GM12874 (cell line): ENCODE measurements around the gene SMIM1.

Source experiments
- CTCF ChIP-seq: IDR thresholded peaks from 2 replicates; pipeline ENCODE4 v1.5.1; 2011; ENCODE audit warnings: low read depth, mild to moderate bottlenecking, control low read depth, low read length, moderate library complexity; ENCODE audit not compliant: insufficient read depth

Gene SMIM1

GRCh38 chr1:3752400-3752945 lies 20.1 kb upstream of the SMIM1 start, which contains the start of gene CCDC27:
CCDC27 (plus strand) TSS chr1:3752450; CDS start chr1:3752482, 32 bp downstream.
- no peak for TF ChIP-seq CTCF

- no peak for TF ChIP-seq CTCF
Observed at GRCh38 chr1:3753656-3754454, 18.7 kb upstream of the SMIM1 start.

- TF ChIP-seq CTCF: no peak
Observed at GRCh38 chr1:3756394-3756793, 16.2 kb upstream of the SMIM1 start.

- no peak for TF ChIP-seq CTCF
Observed at GRCh38 chr1:3759164-3759563, 13.4 kb upstream of the SMIM1 start.

- no peak for TF ChIP-seq CTCF
Observed at GRCh38 chr1:3759796-3760195, 12.8 kb upstream of the SMIM1 start.

GRCh38 chr1:3761296-3762010 lies 11.1 kb upstream of the SMIM1 start:
- TF ChIP-seq CTCF: no peak

GRCh38 chr1:3762151-3762872 lies 10.2 kb upstream of the SMIM1 start:
- TF ChIP-seq CTCF: no peak
